GM19467 (cell line): ENCODE results near the gene SGMS1.

ENCODE experiments used
- ATAC-seq: cut with Tn5 transposase; IDR thresholded peaks from one replicate; pipeline ENCODE4 v1.9.1; 2021; ENCODE audit warnings: mild to moderate bottlenecking, moderate library complexity; ENCODE audit not compliant: unreplicated experiment

The SGMS1 gene

GRCh38 chr10:50613726-50614443, 9.9 kb downstream of the SGMS1 start:
- no peak for ATAC-seq

DNA sequence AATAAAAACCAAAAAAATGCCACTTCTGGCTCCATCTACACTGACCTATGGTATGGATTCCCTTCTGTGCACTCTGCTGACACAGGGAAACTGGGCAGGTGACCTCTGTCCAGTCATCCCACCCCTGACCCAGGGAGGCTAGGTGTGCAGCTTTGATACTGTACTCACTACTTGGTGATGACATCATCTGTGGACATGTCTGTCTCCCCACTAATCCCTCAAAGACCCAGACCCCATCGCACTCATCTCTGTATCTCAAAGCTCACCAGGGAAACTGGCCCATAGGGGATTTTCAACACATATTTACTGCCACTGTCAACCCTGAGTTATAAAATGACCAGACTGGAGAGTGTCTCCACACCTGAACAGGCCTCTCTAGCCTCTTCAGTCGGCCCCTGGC, 10.6 kb downstream of the SGMS1 start:
- ATAC-seq: no peak

DNA sequence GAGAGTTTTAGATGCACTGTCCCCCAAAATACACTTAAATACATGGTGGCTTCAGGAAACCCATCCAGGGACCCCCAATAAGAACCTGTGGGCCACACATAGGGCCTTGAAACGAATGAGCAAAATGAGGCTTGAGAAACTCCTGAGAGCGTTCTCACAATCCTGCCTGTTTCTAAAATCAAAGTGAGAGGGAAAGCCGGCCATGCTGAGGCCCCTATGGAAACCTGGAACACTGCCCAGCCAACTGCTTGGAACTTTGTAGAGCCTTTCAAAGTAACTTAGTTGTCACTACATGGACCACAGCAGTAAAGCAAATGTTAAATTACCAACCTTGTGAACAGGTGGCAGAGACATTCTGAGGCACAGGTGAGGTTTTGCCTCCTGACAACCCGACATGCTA, 13.4 kb downstream of the SGMS1 start:
- ATAC-seq: no peak

GRCh38 chr10:50607356-50607925, 16.3 kb downstream of the SGMS1 start:
- ATAC-seq: no peak

DNA sequence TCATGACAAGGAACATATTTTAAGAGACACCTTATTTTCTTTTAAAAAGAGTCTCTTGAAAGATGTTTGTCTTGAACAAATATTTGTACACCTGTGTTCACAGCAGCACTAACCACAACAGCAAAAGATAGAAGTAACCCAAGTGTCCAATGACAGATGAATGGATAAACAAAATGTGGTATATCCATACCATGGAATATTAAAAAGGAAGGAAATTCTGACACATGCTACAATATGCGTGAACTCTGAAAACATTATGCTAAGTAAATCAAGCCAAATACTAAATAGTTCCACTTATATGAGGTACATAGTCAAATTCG, 17.8 kb downstream of the SGMS1 start:
- ATAC-seq: no peak

DNA sequence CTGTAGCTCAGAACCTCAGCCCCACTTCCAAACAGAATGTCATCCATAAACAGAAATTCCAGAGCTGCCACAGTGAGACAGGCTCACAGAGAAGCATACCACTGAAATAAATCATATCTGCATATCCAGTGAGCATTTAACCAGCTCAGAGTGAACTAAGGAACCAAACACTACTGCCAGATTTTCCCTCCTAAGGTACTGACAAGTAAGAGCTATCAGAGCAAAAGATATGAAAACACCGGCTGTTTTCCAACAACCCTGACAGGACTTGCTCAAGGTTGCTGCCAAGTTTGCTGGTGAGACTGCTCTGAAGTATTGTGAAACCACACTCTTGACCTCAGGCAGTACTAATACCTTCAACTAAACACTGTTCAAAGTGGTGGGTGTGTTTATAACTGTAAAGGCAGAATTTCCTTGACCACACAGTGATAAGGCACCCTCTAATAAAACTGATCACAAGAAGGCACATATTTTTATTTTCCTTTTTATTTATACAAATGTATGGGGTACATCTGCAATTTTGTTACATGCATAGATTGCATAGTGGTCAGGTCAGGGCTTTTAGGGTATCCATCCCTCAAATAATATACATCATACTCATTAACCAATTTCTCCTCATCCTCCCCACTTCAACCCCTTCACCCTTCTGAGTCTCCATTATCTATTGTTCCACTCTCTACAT, 18.3 kb downstream of the SGMS1 start:
- ATAC-seq: peak; percentile 71

DNA sequence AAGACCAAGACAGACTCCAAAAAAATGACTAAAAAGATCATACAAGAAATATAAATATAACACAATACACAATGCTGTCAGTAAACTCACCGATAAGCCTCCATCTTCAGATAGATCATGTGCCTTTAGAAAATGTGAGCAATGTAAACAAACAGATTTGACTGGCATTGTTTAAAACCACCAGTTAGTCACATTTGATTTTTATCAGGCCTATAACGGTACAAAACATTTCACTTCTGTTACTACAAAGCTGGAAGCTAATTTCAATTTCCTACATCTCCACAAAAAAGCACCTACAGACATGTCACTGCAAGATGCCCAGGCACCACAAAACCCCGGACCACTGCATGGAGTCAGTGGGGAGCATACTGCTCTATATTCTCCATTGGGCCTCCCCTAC, 18.9 kb downstream of the SGMS1 start:
- no peak for ATAC-seq

- peak; percentile 49 for ATAC-seq
Observed at GRCh38 chr10:50604049-50604640, 19.6 kb downstream of the SGMS1 start.

DNA sequence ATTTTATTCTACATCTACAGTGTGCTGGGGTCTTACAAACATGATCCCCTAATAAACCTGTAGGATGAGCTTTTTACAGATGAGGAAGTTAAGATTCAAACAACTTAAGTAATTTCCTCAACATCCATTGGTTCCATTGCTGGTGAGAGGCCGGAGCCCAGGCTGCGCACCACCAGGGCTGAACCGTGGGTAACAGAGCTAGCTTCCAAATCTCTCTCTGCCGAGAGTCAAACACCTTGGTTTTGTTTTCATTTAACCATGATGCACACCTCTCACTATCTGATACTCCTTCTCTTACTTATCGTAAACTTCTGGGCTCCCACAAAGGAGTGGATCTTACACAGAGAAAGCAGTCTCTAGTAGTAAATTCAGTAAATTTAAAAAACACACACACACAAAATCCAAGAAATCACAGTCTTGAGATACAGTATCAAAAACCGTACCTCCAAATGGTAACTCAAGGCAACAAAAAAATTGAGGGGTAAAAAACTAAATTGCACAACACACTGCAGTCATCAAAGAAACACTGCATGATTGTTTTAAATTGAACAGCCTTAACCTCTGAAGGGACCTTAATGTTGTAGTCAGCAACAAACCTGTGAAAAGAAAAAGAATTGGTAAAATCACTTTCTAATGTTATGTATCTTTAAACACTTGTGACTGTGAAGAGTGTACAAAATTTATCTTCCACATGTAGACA, 20.5 kb downstream of the SGMS1 start:
- ATAC-seq: no peak

DNA sequence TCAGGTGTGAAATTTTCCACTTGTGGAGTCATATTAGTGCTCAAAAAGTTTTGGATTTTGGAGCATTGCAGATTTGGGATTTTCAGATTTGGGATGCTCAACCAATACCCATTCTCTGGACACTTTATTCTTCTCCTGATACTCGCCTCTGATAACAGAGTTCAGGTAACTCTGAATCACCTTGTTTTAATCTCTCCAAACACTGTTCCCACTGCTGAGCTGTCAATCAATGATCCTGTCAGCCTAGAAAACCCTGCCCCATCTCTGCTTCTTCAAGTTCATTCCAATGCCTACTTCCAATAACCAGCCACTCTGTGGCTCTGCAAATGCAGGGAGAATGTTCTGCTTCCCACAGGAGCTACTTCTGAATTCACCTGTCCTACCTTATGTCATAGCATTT, 21.8 kb downstream of the SGMS1 start:
- no peak for ATAC-seq

DNA sequence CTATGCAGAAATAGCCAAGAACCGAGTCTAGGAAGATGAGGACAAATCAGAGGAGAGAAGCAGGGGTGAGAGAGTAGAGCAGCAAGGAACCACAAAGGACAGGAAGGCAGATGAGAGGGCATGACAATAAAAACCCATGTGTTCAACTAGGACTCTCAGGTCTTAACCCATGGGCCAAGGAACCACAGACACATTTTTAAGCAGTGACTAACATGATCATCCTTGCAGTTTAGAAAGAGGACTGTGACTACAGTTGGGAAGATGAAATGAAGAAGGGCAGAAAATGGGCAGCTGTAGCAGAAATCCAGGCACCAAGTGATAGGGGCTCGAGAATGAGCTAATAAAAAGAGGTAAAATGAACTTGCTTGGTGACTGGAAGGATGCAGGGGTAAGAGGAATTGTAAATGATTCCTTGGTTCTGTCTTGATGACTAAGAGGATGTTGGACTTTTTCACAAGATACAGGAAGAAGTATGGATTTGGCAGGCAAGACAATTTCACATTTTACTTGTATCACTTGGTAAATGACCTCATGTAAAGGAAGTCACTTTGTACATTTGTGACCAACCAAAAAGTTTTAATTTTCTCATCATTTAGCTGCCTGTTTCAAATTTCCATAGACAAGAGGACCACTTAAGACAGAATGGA, 22.8 kb downstream of the SGMS1 start:
- no peak for ATAC-seq

- ATAC-seq: no peak
Observed at GRCh38 chr10:50600286-50600685, 23.5 kb downstream of the SGMS1 start.

DNA sequence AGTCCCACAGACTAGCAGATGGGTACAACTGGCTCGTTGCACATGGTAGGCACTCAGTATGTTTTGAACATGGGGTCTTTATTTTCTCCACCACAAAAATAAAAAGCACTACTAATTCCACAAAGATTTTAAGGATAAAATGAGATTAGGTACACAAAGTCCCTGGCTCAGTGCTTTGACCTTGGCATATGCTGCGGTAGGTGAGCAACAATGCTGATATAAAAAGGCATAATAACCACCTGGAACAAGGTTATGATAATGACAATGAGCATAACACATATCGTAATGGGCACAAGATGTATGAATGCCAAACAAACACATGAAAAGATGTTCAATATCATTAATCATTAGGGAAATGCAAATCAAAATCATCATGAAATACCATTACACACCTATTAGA, 26.9 kb downstream of the SGMS1 start:
- ATAC-seq: no peak

DNA sequence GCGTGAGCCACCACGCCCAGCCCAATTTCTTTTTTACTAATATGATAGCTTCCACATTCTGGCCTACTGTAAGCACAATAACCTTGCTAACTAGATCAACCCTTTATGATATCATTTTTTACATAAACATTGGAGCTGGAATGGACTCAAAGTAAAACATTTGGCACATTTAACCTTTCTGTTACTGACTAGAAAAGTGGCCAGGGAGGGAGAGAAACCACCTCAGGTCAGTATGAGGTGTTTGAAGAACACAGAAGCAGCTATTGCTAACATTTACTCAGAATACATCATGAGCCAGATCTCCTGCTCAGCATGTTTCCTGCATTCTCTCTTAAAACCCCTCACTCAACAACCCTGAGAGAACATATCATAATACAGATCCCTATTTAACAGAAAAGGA, 27.3 kb downstream of the SGMS1 start:
- ATAC-seq: no peak

DNA sequence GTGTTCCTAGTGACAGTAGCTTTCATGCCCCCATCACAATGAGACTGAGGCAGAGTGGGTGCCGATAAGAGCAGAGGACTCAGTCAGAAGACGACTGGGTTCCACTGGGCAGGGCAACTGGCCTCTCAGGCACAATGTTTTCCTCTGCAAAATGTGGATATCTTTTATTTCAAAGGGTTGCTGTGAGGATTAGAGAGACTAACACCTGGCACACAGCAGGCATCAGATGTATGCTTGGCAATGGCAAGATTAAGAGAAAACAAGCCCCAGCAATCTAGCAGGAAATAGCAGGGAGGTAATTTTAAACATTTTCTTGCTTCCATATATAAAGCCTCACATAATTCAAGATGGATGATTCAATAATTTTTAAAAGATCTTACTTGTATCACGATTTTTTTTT, 28.0 kb downstream of the SGMS1 start:
- no peak for ATAC-seq

DNA sequence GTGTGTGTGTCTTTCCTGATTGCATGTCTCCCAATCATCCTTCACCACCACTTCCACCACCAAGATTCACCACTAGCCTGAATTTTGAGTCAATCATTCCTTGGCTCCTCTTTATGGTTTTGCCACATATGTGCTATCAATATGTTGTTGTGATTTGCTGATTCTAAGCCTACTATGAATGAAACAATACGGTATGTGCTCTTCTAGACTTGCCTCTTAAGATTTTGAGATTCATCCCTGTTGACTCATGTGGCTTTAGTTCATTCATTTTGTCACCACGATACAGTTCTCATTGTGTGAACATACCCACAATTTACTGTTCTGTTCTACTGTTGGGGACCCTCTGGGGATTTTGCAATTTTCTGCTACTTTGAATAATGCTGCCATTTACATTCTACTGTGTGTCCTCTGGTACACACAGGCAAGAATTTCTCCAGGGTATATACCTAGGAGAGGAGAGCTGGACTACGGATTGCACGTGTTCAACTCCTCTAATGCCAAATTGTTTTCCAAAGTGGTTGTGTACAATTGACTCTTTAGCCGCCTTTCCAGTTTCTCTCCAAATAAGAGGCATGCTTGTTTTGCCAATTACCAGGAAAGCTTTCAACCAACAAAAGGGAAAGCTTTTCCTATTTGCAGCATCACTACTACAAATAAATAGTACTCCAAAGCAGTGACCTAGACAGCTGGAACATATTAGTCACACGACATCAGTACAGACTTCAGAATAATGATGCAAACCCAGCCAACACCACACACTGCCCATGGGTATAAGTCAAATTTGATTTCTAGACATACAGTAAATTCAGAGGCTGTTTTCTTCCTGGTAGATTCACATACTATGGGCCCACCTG, 30.0 kb downstream of the SGMS1 start:
- ATAC-seq: no peak

DNA sequence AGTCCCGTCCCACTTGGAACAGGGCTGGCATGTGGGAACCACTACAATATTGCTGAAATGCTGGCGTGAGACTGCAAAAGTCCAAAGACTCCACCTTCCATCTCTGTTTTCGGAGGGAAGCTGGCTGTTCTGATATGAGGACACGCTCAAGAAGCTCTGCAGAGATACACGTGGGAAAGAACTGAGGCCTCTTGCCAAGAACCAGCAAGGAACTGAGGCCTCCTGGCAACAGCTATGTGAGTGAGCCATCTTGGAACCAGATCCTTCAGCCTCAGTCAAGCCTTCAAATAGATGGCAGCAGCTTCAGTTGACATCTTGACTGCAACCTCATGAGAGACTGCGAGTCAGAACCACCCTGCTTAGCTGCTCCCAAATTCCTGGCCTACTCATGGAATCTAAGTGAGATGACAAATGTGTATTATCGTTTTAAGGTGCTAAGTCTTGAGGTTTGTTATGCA, 30.8 kb downstream of the SGMS1 start:
- ATAC-seq: no peak

DNA sequence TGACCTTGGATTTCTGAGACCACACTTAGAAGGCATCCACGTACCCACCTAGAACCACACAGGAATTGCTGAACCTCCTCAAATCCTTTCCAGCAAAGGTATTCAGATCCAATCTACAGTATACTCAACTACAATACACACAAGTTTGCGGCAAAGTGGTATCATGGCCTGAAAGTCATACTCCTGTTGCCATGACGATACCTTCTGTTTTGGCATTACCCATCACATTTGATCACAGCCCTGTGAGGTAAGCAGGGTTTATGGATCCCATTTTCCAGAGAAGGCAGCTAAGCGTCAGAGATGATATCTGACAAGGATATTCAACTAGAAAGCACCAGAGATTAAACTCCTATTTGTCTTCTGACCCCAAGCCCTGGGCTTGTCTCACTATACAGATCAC, 32.8 kb downstream of the SGMS1 start:
- ATAC-seq: no peak

DNA sequence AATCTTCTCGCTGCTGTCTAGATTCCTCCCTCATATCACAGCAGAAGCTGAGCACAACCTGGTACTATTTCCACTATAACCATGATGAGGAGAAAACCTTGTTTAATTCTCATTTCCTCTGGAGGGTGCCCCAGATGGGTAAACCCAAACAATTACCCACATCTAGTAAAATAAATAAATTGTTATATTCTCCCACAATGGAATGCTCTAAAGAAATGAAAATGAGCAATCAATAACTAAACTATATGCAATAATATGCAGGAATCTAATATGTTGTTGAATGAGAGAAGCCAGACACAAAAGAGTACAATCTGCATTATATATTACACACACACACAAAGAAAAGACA, 37.0 kb downstream of the SGMS1 start:
- ATAC-seq: no peak
